Measurements from ENCODE around the gene POFUT2. TPM values are rescaled to one million over a fixed set of nuclear protein-coding genes. Genes with fewer than 3 reads are reported as not detected.
A peak's percentile ranks its signal among the peaks of the same experiment; 100 is the strongest.

Gene POFUT2
- total and polyA plus RNA-seq, 2 donors from 2014 or later: 18.3 to 30.2 TPM

- Histone ChIP-seq H3K4me1 (ENCODE audit: control insufficient read depth in 2 of 3, insufficient read depth in 2 of 3, low read depth in 1 of 3, low read length in 3 of 3) (peaks cover 0 to 34% (median 26%) of the 10 kb centered on the region in 3 donors), H3K27me3 (ENCODE audit: control insufficient read depth, insufficient read depth, low read length) (no peaks in the 10 kb centered on the region), H3K36me3 (ENCODE audit: control insufficient read depth in 2 of 3, insufficient read depth in 3 of 3, low read length in 3 of 3) (no peaks in the 10 kb centered on the region), H3K9ac (ENCODE audit: low read length in 3 of 3) (peak overlapping the region in 1 of 3 donors; percentile 59), H3K27ac (ENCODE audit: low read depth in 2 of 2, low read length in 2 of 2) (peak overlapping the region; percentile 87 to 96), H3K9me3 (ENCODE audit: control insufficient read depth in 2 of 3, insufficient read depth in 1 of 3, low read length in 3 of 3) (no peaks in the 10 kb centered on the region), H3K4me3 (ENCODE audit: low read length in 3 of 3) (no peak overlapping the region)
- TF ChIP-seq CTCF (IDR thresholded peaks at IDR 0.05; ENCODE audit: borderline replicate concordance, extremely low read depth, insufficient read depth): no peak
- peak in 4 of 5 donors; percentile 68 to 84 (median 74) for DNase-seq
- no peak for FAIRE-seq
- intact Hi-C loops (cut with DNase I): no loop called here
These were observed 8.1 kb upstream of the POFUT2 start for GRCh38 chr21:45295576-45296365.

GRCh38 chr21:45294509-45295291, 7.0 kb upstream of the POFUT2 start:
- Histone ChIP-seq H3K4me1 (ENCODE audit: control insufficient read depth in 2 of 3, insufficient read depth in 2 of 3, low read depth in 1 of 3, low read length in 3 of 3) (peaks cover 0 to 34% (median 26%) of the 10 kb centered on the region in 3 donors), H3K36me3 (ENCODE audit: control insufficient read depth in 2 of 3, insufficient read depth in 3 of 3, low read length in 3 of 3) (no peaks in the 10 kb centered on the region), H3K27ac (ENCODE audit: low read depth in 2 of 2, low read length in 2 of 2) (peak overlapping the region; percentile 89 to 96), H3K9ac (ENCODE audit: low read length in 3 of 3) (peak overlapping the region in 1 of 3 donors; percentile 59), H3K4me3 (ENCODE audit: low read length in 3 of 3) (no peak overlapping the region), H3K27me3 (ENCODE audit: control insufficient read depth, insufficient read depth, low read length) (no peaks in the 10 kb centered on the region), H3K9me3 (ENCODE audit: control insufficient read depth in 2 of 3, insufficient read depth in 1 of 3, low read length in 3 of 3) (no peaks in the 10 kb centered on the region)
- no peak for TF ChIP-seq CTCF (IDR thresholded peaks at IDR 0.05; ENCODE audit: borderline replicate concordance, extremely low read depth, insufficient read depth)
- FAIRE-seq (no peak), DNase-seq (peak; percentile 86 to 97 (median 90))
- intact Hi-C loops (cut with DNase I): loop anchor here (5.0 kb wide), 1 partner anchor 148 kb away; no protein-coding TSS in a partner anchor

- Histone ChIP-seq H3K4me1 (ENCODE audit: control insufficient read depth in 2 of 3, insufficient read depth in 2 of 3, low read depth in 1 of 3, low read length in 3 of 3) (peaks cover 0 to 34% (median 28%) of the 10 kb centered on the region in 3 donors), H3K27ac (ENCODE audit: low read depth in 2 of 2, low read length in 2 of 2) (peak overlapping the region; percentile 83 to 89), H3K27me3 (ENCODE audit: control insufficient read depth, insufficient read depth, low read length) (no peaks in the 10 kb centered on the region), H3K9ac (ENCODE audit: low read length in 3 of 3) (peak overlapping the region in 2 of 3 donors; percentile 34 to 56), H3K4me3 (ENCODE audit: low read length in 3 of 3) (no peak overlapping the region), H3K36me3 (ENCODE audit: control insufficient read depth in 2 of 3, insufficient read depth in 3 of 3, low read length in 3 of 3) (no peaks in the 10 kb centered on the region), H3K9me3 (ENCODE audit: control insufficient read depth in 2 of 3, insufficient read depth in 1 of 3, low read length in 3 of 3) (no peaks in the 10 kb centered on the region)
- no peak for TF ChIP-seq CTCF (IDR thresholded peaks at IDR 0.05; ENCODE audit: borderline replicate concordance, extremely low read depth, insufficient read depth)
- DNase-seq: peak in 3 of 5 donors; percentile 14 to 86 (median 70)
- no peak for FAIRE-seq
- intact Hi-C loops (cut with DNase I): loop anchor here (5.0 kb wide), 1 partner anchor 148 kb away; no protein-coding TSS in a partner anchor
These were observed 6.2 kb upstream of the POFUT2 start for GRCh38 chr21:45293726-45294401.
